Measurements from ENCODE around the gene PARVB.

The PARVB gene

DNA sequence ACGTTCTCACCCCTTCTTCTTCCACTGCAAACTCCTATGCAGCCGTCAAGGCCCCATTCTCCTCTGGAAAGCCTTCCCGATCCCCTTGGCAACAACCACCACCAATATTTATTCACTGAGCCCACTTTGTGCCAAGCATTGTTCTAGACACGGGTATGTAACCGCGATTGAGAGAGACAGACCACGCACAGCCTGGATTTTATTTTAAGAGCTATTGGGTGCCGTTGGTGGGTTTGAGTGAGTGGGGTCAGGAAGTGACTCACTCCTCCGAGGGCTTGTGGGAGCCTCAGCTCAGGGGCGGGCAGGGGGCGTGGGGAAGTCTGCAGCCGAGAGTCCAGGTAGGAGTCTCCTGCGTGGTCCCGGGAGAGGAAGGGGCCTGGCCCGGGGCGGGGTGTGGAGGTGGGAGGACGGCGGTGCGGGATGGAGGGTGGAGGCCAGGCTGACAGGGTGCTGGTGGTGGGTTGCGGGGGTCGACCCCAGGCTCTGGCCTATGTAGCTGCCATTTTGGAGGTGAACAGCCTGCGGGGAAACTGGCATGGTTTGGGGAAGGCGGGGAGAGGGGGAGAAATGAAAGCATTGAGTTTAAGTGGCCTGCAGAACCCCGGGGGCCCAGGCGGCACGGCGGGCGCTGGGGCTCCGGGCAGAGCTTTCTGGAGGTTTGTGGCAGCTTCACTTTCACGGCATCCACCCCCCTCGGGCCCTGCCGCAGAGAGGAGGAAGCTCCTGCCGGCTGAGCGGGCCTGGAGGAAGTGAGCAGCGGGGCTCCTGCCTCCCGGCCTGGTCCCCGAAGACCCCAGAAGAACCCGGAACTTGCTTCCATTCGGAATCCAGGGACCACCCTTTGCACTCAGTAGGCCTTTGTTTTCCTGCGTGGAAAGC lies 157.2 kb downstream of the PARVB start:
- H3K36me3 ChIP-seq = no peaks in the 10 kb centered on the region
- TF ChIP-seq, protein P1, sequence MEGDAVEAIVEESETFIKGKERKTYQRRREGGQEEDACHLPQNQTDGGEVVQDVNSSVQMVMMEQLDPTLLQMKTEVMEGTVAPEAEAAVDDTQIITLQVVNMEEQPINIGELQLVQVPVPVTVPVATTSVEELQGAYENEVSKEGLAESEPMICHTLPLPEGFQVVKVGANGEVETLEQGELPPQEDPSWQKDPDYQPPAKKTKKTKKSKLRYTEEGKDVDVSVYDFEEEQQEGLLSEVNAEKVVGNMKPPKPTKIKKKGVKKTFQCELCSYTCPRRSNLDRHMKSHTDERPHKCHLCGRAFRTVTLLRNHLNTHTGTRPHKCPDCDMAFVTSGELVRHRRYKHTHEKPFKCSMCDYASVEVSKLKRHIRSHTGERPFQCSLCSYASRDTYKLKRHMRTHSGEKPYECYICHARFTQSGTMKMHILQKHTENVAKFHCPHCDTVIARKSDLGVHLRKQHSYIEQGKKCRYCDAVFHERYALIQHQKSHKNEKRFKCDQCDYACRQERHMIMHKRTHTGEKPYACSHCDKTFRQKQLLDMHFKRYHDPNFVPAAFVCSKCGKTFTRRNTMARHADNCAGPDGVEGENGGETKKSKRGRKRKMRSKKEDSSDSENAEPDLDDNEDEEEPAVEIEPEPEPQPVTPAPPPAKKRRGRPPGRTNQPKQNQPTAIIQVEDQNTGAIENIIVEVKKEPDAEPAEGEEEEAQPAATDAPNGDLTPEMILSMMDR (IDR thresholded peaks at IDR 0.05; ENCODE audit: low read depth, low read length) = no peak
- no peak for DNase-seq
- no peaks in the 10 kb centered on the region for H3K9me3 ChIP-seq
- H3K4me3 ChIP-seq (ENCODE audit: low read depth, low read length) = no peak overlapping the region
- peaks cover 28% of the 10 kb centered on the region for H3K27me3 ChIP-seq
- H3K4me1 ChIP-seq = no peaks in the 10 kb centered on the region

DNA sequence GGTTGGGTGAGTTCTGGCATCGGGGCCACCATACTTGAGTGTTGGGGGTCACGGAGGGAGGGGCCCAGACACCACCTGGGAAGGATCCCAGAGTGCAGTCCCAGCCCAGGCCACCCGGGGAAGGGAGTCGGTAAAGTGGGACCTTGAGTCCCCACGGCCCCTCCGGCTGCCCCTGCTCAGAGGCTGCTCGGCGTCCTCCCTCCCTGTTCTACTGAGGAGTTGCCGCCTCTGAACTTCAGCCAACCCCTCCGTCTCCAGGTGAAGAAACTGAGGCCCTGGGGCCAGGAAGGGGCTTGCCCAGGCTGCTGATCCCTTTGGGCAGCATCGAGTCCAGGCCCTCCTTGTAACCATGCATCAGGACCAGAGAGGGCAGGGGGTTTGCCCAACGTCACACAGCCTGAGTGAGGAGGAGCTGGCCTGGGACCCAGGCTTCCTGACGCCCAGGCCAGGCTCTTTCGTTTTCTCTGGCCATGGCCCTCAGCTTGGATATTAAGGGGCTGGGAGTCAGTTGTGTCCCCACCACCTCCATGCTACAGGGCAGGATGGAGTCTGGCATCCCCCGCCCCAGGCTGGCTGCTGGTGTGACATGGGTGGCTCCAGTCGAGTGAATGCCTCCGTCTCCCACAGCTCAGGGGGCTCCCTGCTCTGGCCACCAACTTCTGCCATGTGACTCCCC lies 157.9 kb downstream of the PARVB start:
- DNase-seq = no peak
- Histone ChIP-seq H3K9me3 (no peaks in the 10 kb centered on the region), H3K27me3 (peaks cover 25% of the 10 kb centered on the region), H3K36me3 (no peaks in the 10 kb centered on the region), H3K4me3 (ENCODE audit: low read depth, low read length) (no peak overlapping the region), H3K4me1 (no peaks in the 10 kb centered on the region)
- TF ChIP-seq, protein P1 (IDR thresholded peaks at IDR 0.05; ENCODE audit: low read depth, low read length) = no peak

DNA sequence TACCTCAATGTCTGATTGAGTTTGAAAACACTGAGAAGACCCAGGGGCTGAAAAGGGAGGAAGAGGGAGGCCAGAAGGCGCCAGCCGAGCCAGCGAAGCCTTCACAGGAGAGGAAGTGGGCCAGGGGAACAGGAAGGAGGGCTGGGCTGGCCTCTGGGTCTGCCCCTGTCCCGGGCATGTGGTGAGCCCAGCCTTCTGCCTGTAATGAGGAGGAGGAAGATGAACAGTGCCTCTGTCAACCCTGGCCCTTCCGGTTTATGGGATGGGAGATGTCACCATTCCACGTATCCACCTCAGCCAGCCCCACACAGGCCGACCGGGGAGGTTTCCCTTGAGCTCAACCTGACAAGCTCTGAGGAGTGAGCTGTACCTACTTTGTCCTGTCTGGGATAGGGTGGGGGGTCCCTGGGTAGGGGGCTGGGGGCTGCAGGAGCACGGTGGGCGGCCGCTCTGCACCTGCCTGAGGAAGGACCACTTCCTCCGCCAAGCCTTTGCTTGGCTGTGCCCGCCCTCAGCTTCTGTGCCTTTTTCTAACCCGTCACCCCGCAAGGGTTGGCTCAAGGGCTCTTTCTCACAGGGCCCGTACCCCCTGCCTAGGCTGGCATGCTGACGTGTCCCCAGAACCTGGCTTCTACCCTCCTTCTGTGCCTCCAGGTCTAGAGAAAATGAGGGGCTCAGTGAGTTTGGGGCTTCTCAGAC lies 158.6 kb downstream of the PARVB start:
- no peak for DNase-seq

DNA sequence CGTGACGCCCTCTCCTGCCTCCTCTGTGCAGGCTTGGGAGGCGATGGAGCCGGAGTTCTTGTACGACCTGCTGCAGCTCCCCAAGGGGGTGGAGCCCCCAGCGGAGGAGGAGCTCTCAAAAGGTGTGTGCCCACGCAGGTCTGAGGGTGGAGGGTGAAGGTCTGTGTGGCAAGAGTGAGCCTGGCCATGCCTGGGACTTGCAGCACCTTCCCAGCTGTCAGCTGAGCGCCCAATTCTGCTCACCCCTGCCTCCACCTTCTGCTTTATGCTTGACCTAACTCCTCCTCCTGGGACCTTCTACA lies 159.1 kb downstream of the PARVB start:
- no peak for DNase-seq
- no peak overlapping the region for H3K4me3 ChIP-seq (ENCODE audit: low read depth, low read length)
- TF ChIP-seq, protein P1 (IDR thresholded peaks at IDR 0.05; ENCODE audit: low read depth, low read length) = no peak
- H3K9me3 ChIP-seq = no peaks in the 10 kb centered on the region
- H3K27me3 ChIP-seq = peaks cover 24% of the 10 kb centered on the region
- no peaks in the 10 kb centered on the region for H3K4me1 ChIP-seq
- no peaks in the 10 kb centered on the region for H3K36me3 ChIP-seq

More for the DNA sequence above, 158.6 kb downstream of the PARVB start:
- TF ChIP-seq, protein P1 (IDR thresholded peaks at IDR 0.05; ENCODE audit: low read depth, low read length) = no peak
- H3K4me3 ChIP-seq (ENCODE audit: low read depth, low read length) = no peak overlapping the region
- no peaks in the 10 kb centered on the region for H3K4me1 ChIP-seq
- peaks cover 25% of the 10 kb centered on the region for H3K27me3 ChIP-seq
- no peaks in the 10 kb centered on the region for H3K9me3 ChIP-seq
- H3K36me3 ChIP-seq = no peaks in the 10 kb centered on the region

DNA sequence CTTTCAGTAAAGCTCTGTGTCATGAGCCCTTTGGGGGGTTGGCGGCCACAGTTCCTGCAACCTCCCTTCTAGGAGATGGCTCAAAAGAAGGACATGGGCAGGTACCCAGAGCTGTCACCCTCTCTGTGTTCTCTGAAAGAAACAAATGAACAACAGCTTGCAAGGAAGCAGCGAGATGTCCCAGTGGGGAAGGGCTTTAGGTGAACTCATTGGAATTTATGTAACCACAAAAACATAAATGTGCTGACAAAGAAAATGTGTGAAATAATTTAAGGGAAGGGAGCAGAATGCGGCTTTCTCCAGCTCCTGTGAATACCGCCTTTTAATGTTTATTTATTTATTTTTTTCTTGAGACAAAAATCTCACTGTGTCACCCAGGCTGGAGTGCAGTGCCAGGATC lies 159.9 kb downstream of the PARVB start:
- H3K36me3 ChIP-seq = no peaks in the 10 kb centered on the region

More for the DNA sequence above, 159.9 kb downstream of the PARVB start:
- Histone ChIP-seq H3K4me3 (ENCODE audit: low read depth, low read length) (no peak overlapping the region), H3K4me1 (no peaks in the 10 kb centered on the region), H3K27me3 (peaks cover 20% of the 10 kb centered on the region), H3K9me3 (no peaks in the 10 kb centered on the region)
- TF ChIP-seq, protein P1 (IDR thresholded peaks at IDR 0.05; ENCODE audit: low read depth, low read length) = no peak
- DNase-seq = no peak
